IMR-90 (cell line): ENCODE measurements around the gene SUPT3H. TPM values are rescaled to one million over a fixed set of nuclear protein-coding genes. Genes with fewer than 3 reads are reported as not detected.

Experiments used
- ATAC-seq: fragments of 200-7000 bp; cut with Tn5 transposase; 2 replicates; pipeline ENCODE4 v1.9.1; 2020; ENCODE audit warnings: low read depth, mild to moderate bottlenecking, moderate library complexity
- BruUV-seq: library from RNA; stranded (reverse); fragments of 400-500 nt; replicated peaks from 2 replicates; lab custom pipeline; 2021; lab: Mats Ljungman, UMichigan
- CTCF ChIA-PET: fragments of 300-600 bp; formaldehyde crosslinking; extraction: SDS; loops from one replicate; lab custom pipeline; 2021; ENCODE audit warnings: antibody characterized with exemption; lab: Yijun Ruan, JAX
- POLR2A ChIA-PET: fragments of 300-600 bp; sonication (Branson Sonifier 250); formaldehyde crosslinking; loops from one replicate; lab custom pipeline; 2022; ENCODE audit warnings: antibody characterized with exemption; ENCODE audit not compliant: unreplicated experiment; lab: Charles Lee
- DNase-seq: peaks from one replicate; pipeline ENCODE4 v3.0.0; 2013
- H2AFZ ChIP-seq: replicated peaks from 2 replicates; pipeline ENCODE3; 2013; ENCODE audit warnings: low read length, mild to moderate bottlenecking; ENCODE audit not compliant: poor library complexity
- H2AK5ac ChIP-seq: 2 replicates; pipeline ENCODE4 v1.6.1; 2013; ENCODE audit warnings: low read depth, low read length, inconsistent platforms
- H2AK9ac ChIP-seq: replicated peaks from 2 replicates; pipeline ENCODE3; 2013; ENCODE audit warnings: mild to moderate bottlenecking, low read depth, low read length, moderate library complexity; ENCODE audit not compliant: poor library complexity
- H2BK120ac ChIP-seq: 2 replicates; pipeline ENCODE4 v1.6.1; 2013; ENCODE audit warnings: low read depth, low read length, inconsistent platforms
- H2BK15ac ChIP-seq: 3 replicates; pipeline ENCODE4 v1.6.1; 2013; ENCODE audit warnings: low read depth, low read length, inconsistent platforms
- H2BK20ac ChIP-seq: 2 replicates; pipeline ENCODE4 v1.6.1; 2013; ENCODE audit warnings: low read depth, mild to moderate bottlenecking, inconsistent platforms, low read length, moderate library complexity
- H2BK5ac ChIP-seq: 2 replicates; pipeline ENCODE4 v1.6.1; 2013; ENCODE audit warnings: mild to moderate bottlenecking, low read depth, low read length, inconsistent platforms; ENCODE audit not compliant: poor library complexity, severe bottlenecking
- H3K14ac ChIP-seq: replicated peaks from 2 replicates; pipeline ENCODE4 v1.6.1; 2013; ENCODE audit warnings: low read depth, low read length, inconsistent platforms
- H3K18ac ChIP-seq: 2 replicates; pipeline ENCODE4 v1.6.1; 2013; ENCODE audit warnings: low read depth, low read length, control low read depth
- H3K23ac ChIP-seq: 2 replicates; pipeline ENCODE4 v1.6.1; 2013; ENCODE audit warnings: low read depth, low read length, inconsistent platforms
- H3K27ac ChIP-seq: 2 replicates; pipeline ENCODE4 v1.5.1; 2013; ENCODE audit warnings: mild to moderate bottlenecking, control low read depth, low read length; ENCODE audit not compliant: insufficient read depth
- H3K27me3 ChIP-seq: 2 replicates; pipeline ENCODE4 v1.6.1; 2013; ENCODE audit warnings: low read length; ENCODE audit not compliant: control insufficient read depth, insufficient read depth
- H3K36me3 ChIP-seq: 2 replicates; pipeline ENCODE4 v1.6.1; 2013; ENCODE audit warnings: low read length, mixed read lengths; ENCODE audit not compliant: control insufficient read depth, insufficient read depth
- H3K4ac ChIP-seq: 2 replicates; pipeline ENCODE4 v1.6.1; 2013; ENCODE audit warnings: low read depth, low read length, inconsistent platforms
- H3K4me1 ChIP-seq: 2 replicates; pipeline ENCODE4 v1.6.1; 2013; ENCODE audit warnings: low read length, mixed read lengths; ENCODE audit not compliant: control insufficient read depth, insufficient read depth
- H3K4me2 ChIP-seq: 2 replicates; pipeline ENCODE4 v1.6.1; 2013; ENCODE audit warnings: low read depth, mild to moderate bottlenecking, control low read depth, low read length, moderate library complexity
- H3K4me3 ChIP-seq: 2 replicates; pipeline ENCODE4 v1.5.1; 2013; ENCODE audit warnings: low read depth, mild to moderate bottlenecking, control low read depth, low read length, moderate library complexity; ENCODE audit not compliant: insufficient read depth
- H3K56ac ChIP-seq: 2 replicates; pipeline ENCODE4 v1.6.1; 2013; ENCODE audit warnings: low read length, inconsistent platforms; ENCODE audit not compliant: insufficient read depth; ENCODE audit errors: extremely low read depth
- H3K79me1 ChIP-seq, 2 experiments: 2 replicates each; pipeline ENCODE4 v1.6.1; 2013; ENCODE audit warnings: low read length in 2 of 2, inconsistent platforms in 1 of 2, low read depth in 1 of 2
- H3K9ac ChIP-seq: 2 replicates; pipeline ENCODE4 v1.6.1; 2013; ENCODE audit warnings: low read depth, low read length, control low read depth
- H3K9me1 ChIP-seq: 2 replicates; pipeline ENCODE4 v1.6.1; 2013; ENCODE audit warnings: low read length, inconsistent platforms; ENCODE audit not compliant: insufficient read depth
- H3K9me3 ChIP-seq: 2 replicates; pipeline ENCODE4 v1.6.1; 2013; ENCODE audit warnings: low read length; ENCODE audit not compliant: control insufficient read depth, insufficient read depth
- H4K20me1 ChIP-seq: 2 replicates; pipeline ENCODE4 v1.6.1; 2013; ENCODE audit warnings: low read length, inconsistent platforms; ENCODE audit not compliant: insufficient read depth
- H4K5ac ChIP-seq: 2 replicates; pipeline ENCODE4 v1.6.1; 2013; ENCODE audit warnings: mild to moderate bottlenecking, low read depth, low read length, control low read depth
- H4K8ac ChIP-seq, 2 experiments: 2 replicates each; pipeline ENCODE4 v1.6.1; 2013; ENCODE audit warnings: low read depth in 2 of 2, low read length in 2 of 2, control low read depth in 1 of 2, inconsistent platforms in 1 of 2
- H4K91ac ChIP-seq: 2 replicates; pipeline ENCODE4 v1.6.1; 2013; ENCODE audit warnings: low read depth, low read length, inconsistent platforms; ENCODE audit not compliant: insufficient read depth
- CHD1 ChIP-seq: IDR thresholded peaks from 2 replicates; pipeline ENCODE4 v1.6.1; 2012; ENCODE audit warnings: low read depth, low read length, improper control_type of control experiment
- CTCF ChIP-seq: conservative IDR thresholded peaks from 2 replicates; pipeline ENCODE4 v1.5.1; 2012; ENCODE audit warnings: mild to moderate bottlenecking, low read depth, low read length, improper control_type of control experiment
- MAFK ChIP-seq: IDR thresholded peaks from 2 replicates; pipeline ENCODE4 v1.6.1; 2012; ENCODE audit warnings: low read depth, low read length, improper control_type of control experiment
- NFE2L2 ChIP-seq: fragments of 150-350 bp; IDR thresholded peaks from 2 replicates; pipeline ENCODE4 v1.6.1; 2016; ENCODE audit warnings: low read depth, mild to moderate bottlenecking, low read length
- RCOR1 ChIP-seq: IDR thresholded peaks from 2 replicates; pipeline ENCODE4 v1.6.1; 2012; ENCODE audit warnings: mild to moderate bottlenecking, low read length, improper control_type of control experiment; ENCODE audit not compliant: insufficient replicate concordance
- RFX5 ChIP-seq: IDR thresholded peaks from 2 replicates; pipeline ENCODE4 v1.8.0; 2012; ENCODE audit warnings: low read depth, mild to moderate bottlenecking, low read length, moderate library complexity
- USF2 ChIP-seq: fragments of 150-350 bp; IDR thresholded peaks from 2 replicates; pipeline ENCODE4 v1.6.1; 2017; ENCODE audit warnings: mild to moderate bottlenecking, antibody characterized with exemption, low read length, low read depth
- WGBS, 2 experiments: methylation state at CpG; one replicate each; pipeline versions ENCODE4 v1.1.5 to v1.1.7; 2013; ENCODE audit warnings: missing lambda C conversion rate in 2 of 2; ENCODE audit not compliant: insufficient read length in 1 of 2; ENCODE audit errors: extremely low coverage in 2 of 2; 5-methylcytosine and 5-hydroxymethylcytosine counted together
- dilution Hi-C: fragments of 300-500 bp; cut with HindIII; formaldehyde crosslinking; loops from one replicate; pipeline ENCODE4 v1.14.3; 2018; ENCODE audit warnings: low sequenced_read_pairs; ENCODE audit not compliant: unreplicated experiment
- in situ Hi-C: fragments of 300-500 bp; cut with MboI; formaldehyde crosslinking; loops from 3 replicates; pipeline ENCODE4 v1.14.3; 2019; ENCODE audit warnings: low sequenced_read_pairs, inconsistent platforms, mixed read lengths
- intact Hi-C: fragments of 100-400 bp; cut with micrococcal nuclease; formaldehyde crosslinking; loops from 2 replicates; pipeline ENCODE4 v1.10.0; 2022
- polyA plus RNA-seq, 3 experiments: library from polyadenylated mRNA; depleted of rRNA; stranded (reverse); fragments of >200 nt; gene quantifications; 2 replicates each; pipeline ENCODE4 v1.2.3, GENCODE V29; 2012; ENCODE audit warnings: low replicate concordance in 1 of 3
- total RNA-seq: library from RNA; depleted of rRNA; stranded (reverse); fragments of >200 nt; gene quantifications from 2 replicates; pipeline ENCODE4 v1.2.3, GENCODE V29; 2012

The SUPT3H gene
- total and polyA plus RNA-seq, 2 of the 4 experiments (the other 2 are of a cell fraction), result 4.5 to 5.0 TPM

GRCh38 chr6:45299096-45299581 is 78.6 kb downstream of the SUPT3H start:
- H4K5ac ChIP-seq, result no peak overlapping the region
- no peak overlapping the region for H3K4me2 ChIP-seq
- no peak overlapping the region for H2AFZ ChIP-seq
- no peaks in the 10 kb centered on the region for H3K79me1 ChIP-seq
- no peak overlapping the region for H4K91ac ChIP-seq
- H3K4ac ChIP-seq, result no peak overlapping the region
- ATAC-seq (no peak), DNase-seq (no peak)
- no peak overlapping the region for H2AK9ac ChIP-seq
- no peaks in the 10 kb centered on the region for H3K9me3 ChIP-seq
- H3K27me3 ChIP-seq, result no peaks in the 10 kb centered on the region
- H3K36me3 ChIP-seq, result no peaks in the 10 kb centered on the region
- H3K27ac ChIP-seq, result no peak overlapping the region
- no peak overlapping the region for H3K18ac ChIP-seq
- CTCF ChIA-PET, result no interaction called here
- no peaks in the 10 kb centered on the region for H3K4me1 ChIP-seq
- no peaks in the 10 kb centered on the region for H3K9me1 ChIP-seq
- 100% methylated on average over 1 of the region's 3 CpGs; no CpG with 5 or more reads in 1 of the 2 experiments for WGBS, 2 experiments
- TF ChIP-seq NFE2L2 (no peak), CTCF (no peak), MAFK (no peak), RCOR1 (no peak), RFX5 (no peak), CHD1 (no peak), USF2 (no peak)
- POLR2A ChIA-PET, result no interaction called here
- intact Hi-C loops, result no loop called here
- no peaks in the 10 kb centered on the region for H4K20me1 ChIP-seq
- no peak overlapping the region for H4K8ac ChIP-seq
- H3K9ac ChIP-seq, result no peak overlapping the region
- no peak overlapping the region for H3K23ac ChIP-seq
- H3K56ac ChIP-seq, result no peak overlapping the region
- H3K4me3 ChIP-seq, result no peak overlapping the region
- H2AK5ac ChIP-seq, result no peak overlapping the region
- in situ Hi-C loops, result no loop called here
- BruUV-seq, result no TSS peak
- no peak overlapping the region for H2BK5ac ChIP-seq
- dilution Hi-C loops, result no loop called here
- no peak overlapping the region for H2BK15ac ChIP-seq
- no peak overlapping the region for H2BK20ac ChIP-seq
- H2BK120ac ChIP-seq, result no peak overlapping the region
- no peak overlapping the region for H3K14ac ChIP-seq
